NCI-H1092 treated with DMSO at 0.1 percent for 48 hours (cell line): ENCODE data around the gene CBX2.
"Not testable (repeated sequence)": the region's sequence is repeated elsewhere in the genome, so short reads cannot be mapped to it uniquely, and the experiment has no call there.

Experiments
- DNase-seq: peaks from one replicate; lab custom pipeline; 2025; lab: John Stamatoyannopoulos, UW

The CBX2 gene

GRCh38 chr17:79769570-79770506 lies 8.1 kb upstream of the CBX2 start:
- DNase-seq = no peak

GRCh38 chr17:79771276-79771675 lies 6.7 kb upstream of the CBX2 start:
- no peak for DNase-seq

- DNase-seq = not testable (repeated sequence)
These were observed 5.2 kb upstream of the CBX2 start for GRCh38 chr17:79772726-79773125.

- no peak for DNase-seq
These were observed 3.4 kb upstream of the CBX2 start for GRCh38 chr17:79774561-79774975.

GRCh38 chr17:79775632-79776031 lies 2.3 kb upstream of the CBX2 start:
- DNase-seq = no peak

GRCh38 chr17:79776376-79777119 lies 1.4 kb upstream of the CBX2 start:
- peak; percentile 13 for DNase-seq

GRCh38 chr17:79777120-79777893 lies 641 bp upstream of the CBX2 start:
- peak; percentile 63 for DNase-seq

GRCh38 chr17:79778504-79779083 lies 646 bp downstream of the CBX2 start:
- peak; percentile 28 for DNase-seq

- DNase-seq = no peak
These were observed 1.2 kb downstream of the CBX2 start for GRCh38 chr17:79779084-79779529.

GRCh38 chr17:79779661-79780365 lies 1.9 kb downstream of the CBX2 start:
- DNase-seq = no peak

GRCh38 chr17:79781012-79781650 lies 3.2 kb downstream of the CBX2 start:
- DNase-seq = no peak

GRCh38 chr17:79781736-79782575 lies 4.0 kb downstream of the CBX2 start:
- DNase-seq = no peak

GRCh38 chr17:79783891-79784290 lies 5.9 kb downstream of the CBX2 start:
- no peak for DNase-seq

- no peak for DNase-seq
These were observed 6.5 kb downstream of the CBX2 start for GRCh38 chr17:79784353-79785016.

GRCh38 chr17:79785017-79785899 lies 7.3 kb downstream of the CBX2 start:
- no peak for DNase-seq

GRCh38 chr17:79785900-79786810 lies 8.2 kb downstream of the CBX2 start:
- no peak for DNase-seq
